GM19099 (cell line): ENCODE data around the gene ZPBP2.

Experiments
- POLR2A ChIP-seq: IDR thresholded peaks from 3 replicates; pipeline ENCODE4 v1.6.1; 2011; ENCODE audit warnings: low read depth; ENCODE audit not compliant: insufficient read length; ENCODE audit errors: extremely low read depth

ZPBP2 gene, protein sequence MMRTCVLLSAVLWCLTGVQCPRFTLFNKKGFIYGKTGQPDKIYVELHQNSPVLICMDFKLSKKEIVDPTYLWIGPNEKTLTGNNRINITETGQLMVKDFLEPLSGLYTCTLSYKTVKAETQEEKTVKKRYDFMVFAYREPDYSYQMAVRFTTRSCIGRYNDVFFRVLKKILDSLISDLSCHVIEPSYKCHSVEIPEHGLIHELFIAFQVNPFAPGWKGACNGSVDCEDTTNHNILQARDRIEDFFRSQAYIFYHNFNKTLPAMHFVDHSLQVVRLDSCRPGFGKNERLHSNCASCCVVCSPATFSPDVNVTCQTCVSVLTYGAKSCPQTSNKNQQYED

DNA sequence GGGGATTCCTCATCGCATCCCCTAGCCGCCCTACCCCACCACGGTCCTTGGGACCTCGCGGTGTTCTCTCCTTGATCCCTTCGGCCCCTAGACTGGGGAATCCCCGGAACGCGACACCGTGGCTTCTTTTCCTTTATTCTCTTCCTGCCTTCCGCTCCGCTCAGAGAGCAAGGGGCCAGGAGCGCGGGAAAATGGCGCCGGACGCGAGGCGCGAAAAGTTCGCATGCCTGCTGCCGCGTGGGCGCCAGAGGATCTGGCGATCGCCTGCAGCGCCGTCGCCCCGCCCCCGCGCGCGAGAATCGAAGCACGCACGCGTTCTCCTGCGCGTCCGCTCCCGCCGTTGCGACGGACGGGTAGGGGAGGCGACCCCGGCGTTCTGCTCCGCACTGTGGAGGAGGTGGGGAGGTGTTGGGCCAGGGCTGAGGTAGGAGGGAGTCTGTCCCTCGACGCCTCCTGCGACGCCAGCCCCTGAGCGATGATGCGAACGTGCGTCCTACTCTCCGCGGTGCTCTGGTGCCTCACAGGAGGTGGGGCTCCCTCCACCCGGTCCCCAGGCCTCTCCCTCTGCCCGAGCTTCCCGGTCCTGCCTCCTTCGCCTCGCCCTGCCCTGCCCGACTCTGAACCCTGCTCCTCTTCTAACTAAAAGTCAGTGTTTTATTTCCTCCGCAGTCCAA, at the start of gene ZPBP2:
Gene ZPBP2, plus strand, starts transcription at position 323 of the 674 bp plus-strand sequence. Its CDS starts 153 bp downstream, at position 476.
- no peak for TF ChIP-seq POLR2A

GRCh38 chr17:39818358-39819000, 49.5 kb upstream of the ZPBP2 start:
- no peak for TF ChIP-seq POLR2A

DNA sequence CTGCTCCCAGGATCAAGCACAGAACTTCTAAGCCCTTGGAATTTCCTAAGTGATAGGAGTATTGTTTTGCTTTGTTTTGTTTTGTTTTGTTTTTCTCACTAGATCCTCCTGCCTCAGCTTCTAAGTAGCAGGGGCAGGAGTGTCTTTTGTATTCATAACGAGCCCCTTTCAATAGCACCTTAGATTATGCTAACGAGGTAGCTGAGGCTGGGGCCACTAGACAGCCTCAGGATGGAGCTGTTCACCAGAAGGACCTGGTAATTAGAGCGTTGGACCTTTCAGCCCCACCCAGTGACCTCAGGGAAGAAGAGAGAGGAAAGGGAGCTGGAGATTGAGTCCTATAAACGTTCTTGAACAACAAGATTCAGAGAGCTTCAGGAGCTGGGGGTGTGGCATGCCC, 47.5 kb upstream of the ZPBP2 start:
- no peak for TF ChIP-seq POLR2A

- TF ChIP-seq POLR2A = peak; percentile 23
These were observed 47.0 kb upstream of the ZPBP2 start for GRCh38 chr17:39820987-39821386.

GRCh38 chr17:39822051-39822451, 46.0 kb upstream of the ZPBP2 start:
- no peak for TF ChIP-seq POLR2A

- no peak for TF ChIP-seq POLR2A
These were observed 44.5 kb upstream of the ZPBP2 start for GRCh38 chr17:39823407-39824054.

- no peak for TF ChIP-seq POLR2A
These were observed 41.7 kb upstream of the ZPBP2 start for GRCh38 chr17:39826334-39826733.

DNA sequence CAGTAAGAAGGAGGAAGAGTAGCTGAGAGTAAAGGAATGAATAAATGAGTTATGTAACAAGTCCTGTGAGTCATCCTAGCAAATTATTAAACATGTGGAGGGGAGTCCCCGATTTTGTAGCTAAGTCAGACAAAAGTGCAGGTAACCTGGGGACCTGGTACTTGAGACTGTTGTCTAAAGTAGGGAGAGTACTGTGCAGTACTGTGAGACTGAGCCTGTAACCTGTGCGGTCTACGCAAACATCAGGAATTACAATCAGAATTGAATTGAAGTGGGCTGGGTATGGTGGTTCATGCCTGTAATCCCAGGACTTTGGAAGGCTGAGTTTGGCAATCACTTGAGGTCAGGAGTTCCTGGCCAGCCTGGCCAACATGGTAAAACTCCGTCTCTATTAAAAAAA, 39.6 kb upstream of the ZPBP2 start:
- no peak for TF ChIP-seq POLR2A

- no peak for TF ChIP-seq POLR2A
These were observed 36.4 kb upstream of the ZPBP2 start for GRCh38 chr17:39831588-39831987.

DNA sequence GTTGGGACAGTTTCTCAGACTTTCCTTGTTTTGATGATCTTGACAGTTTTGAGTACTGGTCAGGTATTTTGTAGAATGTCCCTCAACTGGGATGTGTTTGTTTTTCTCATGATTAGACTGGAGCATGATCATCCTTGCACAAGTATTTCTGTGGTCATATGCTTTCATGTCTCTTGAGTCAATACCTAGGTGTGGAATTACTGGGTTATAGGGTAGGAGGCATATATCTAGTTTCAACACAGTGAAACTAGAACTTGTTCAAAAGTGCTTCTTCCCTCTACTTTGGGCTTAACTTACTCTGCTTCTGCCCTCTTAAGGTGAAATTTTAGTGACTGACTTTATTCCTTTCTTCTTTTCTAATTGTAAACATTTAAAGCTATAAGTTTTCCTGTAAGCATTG, 34.0 kb upstream of the ZPBP2 start:
- no peak for TF ChIP-seq POLR2A

DNA sequence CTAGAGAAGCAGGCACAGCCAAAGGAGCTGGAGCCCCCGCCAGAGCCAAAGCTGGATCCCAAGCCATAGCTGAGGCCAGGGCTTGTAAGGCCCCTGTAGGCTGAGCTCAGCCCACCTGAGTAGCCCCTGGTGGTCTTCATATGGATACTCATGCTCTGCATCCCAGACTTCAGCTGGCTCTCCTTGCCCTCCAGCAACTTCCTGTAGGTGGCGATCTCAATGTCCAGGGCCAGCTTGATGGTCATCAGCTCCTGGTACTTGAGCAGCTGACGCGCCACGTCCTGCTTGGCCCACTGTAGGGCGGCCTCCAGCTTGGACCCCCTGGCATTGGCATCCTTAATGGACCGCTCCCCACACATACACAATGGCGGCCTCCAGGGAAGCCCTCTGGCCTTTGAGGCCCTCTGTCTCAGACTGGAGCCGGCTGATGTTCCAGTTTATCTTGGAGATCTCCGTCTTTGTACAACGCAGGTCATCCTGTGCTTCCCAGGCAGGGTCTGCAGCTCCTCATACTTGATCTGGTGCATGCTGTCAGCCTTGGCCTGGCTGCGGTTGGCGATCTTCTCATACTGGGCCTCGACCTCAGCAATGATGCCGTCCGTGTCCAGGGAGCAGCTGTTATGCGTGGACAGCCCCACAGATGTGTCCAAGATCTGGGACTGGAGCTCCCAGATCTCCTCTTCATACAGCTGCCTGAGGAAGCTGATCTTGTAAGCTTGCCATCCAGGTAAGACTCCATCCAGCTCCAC, 32.8 kb upstream of the ZPBP2 start:
- no peak for TF ChIP-seq POLR2A

DNA sequence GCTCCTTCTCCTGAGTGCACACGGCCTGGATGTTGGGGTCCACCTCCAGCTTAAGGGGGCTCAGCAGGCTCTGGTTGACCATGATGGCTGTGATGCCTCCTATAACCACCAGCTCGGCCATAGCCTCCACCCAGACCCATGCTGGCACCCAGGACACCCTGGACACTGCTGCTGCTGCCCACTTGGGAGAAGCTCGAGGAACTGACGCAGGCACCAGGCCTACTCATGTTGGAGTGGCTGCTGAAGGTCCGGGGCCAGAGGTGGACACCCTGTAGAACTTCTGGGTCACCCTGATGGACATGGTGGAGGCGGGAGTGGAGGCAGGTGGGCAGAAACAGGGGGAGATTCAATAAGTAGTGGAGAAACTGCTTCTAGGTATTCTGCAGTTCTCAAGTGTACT, 31.9 kb upstream of the ZPBP2 start:
- no peak for TF ChIP-seq POLR2A

GRCh38 chr17:39838057-39838456, 29.9 kb upstream of the ZPBP2 start:
- TF ChIP-seq POLR2A = no peak

GRCh38 chr17:39838784-39839183, 29.2 kb upstream of the ZPBP2 start:
- TF ChIP-seq POLR2A = no peak

GRCh38 chr17:39841134-39841683, 26.8 kb upstream of the ZPBP2 start:
- no peak for TF ChIP-seq POLR2A
